ENCODE results near the gene HECA.

Gene HECA

GRCh38 chr6:139194740-139195139 is 59.9 kb downstream of the HECA start:
- DNase-seq, result no peak
- no peak overlapping the region for H3K27ac ChIP-seq (ENCODE audit: low read length)
- H3K9ac ChIP-seq (ENCODE audit: low read length), result no peak overlapping the region
- no peaks in the 10 kb centered on the region for H3F3A ChIP-seq (ENCODE audit: insufficient read depth, low read length)
- no peaks in the 10 kb centered on the region for H4K20me1 ChIP-seq (ENCODE audit: insufficient read depth, low read length)
- H2AFZ ChIP-seq (ENCODE audit: low read length), result no peak overlapping the region
- no peaks in the 10 kb centered on the region for H3K79me2 ChIP-seq (ENCODE audit: low read length)
- H3K4me3 ChIP-seq (ENCODE audit: low read length), result no peak overlapping the region
- no peaks in the 10 kb centered on the region for H3K9me2 ChIP-seq (replicated peaks; ENCODE audit: insufficient read depth, low read length)
- TF ChIP-seq, protein P1, sequence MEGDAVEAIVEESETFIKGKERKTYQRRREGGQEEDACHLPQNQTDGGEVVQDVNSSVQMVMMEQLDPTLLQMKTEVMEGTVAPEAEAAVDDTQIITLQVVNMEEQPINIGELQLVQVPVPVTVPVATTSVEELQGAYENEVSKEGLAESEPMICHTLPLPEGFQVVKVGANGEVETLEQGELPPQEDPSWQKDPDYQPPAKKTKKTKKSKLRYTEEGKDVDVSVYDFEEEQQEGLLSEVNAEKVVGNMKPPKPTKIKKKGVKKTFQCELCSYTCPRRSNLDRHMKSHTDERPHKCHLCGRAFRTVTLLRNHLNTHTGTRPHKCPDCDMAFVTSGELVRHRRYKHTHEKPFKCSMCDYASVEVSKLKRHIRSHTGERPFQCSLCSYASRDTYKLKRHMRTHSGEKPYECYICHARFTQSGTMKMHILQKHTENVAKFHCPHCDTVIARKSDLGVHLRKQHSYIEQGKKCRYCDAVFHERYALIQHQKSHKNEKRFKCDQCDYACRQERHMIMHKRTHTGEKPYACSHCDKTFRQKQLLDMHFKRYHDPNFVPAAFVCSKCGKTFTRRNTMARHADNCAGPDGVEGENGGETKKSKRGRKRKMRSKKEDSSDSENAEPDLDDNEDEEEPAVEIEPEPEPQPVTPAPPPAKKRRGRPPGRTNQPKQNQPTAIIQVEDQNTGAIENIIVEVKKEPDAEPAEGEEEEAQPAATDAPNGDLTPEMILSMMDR (IDR thresholded peaks at IDR 0.05; ENCODE audit: low read length), result no peak
- TF ChIP-seq EZH2phosphoT487 (IDR thresholded peaks at IDR 0.05; ENCODE audit: low read length) (no peak), EZH2 (optimal IDR thresholded peaks at IDR 0.05; ENCODE audit: low read depth, low read length) (no peak)
- no peaks in the 10 kb centered on the region for H3K4me1 ChIP-seq (ENCODE audit: low read length)
- no peaks in the 10 kb centered on the region for H3K9me3 ChIP-seq (replicated peaks; ENCODE audit: insufficient read depth, low read length)
- no peaks in the 10 kb centered on the region for H3K36me3 ChIP-seq (replicated peaks; ENCODE audit: insufficient read depth, low read length)
- H3K4me2 ChIP-seq (ENCODE audit: low read depth, low read length), result no peak overlapping the region
- no peaks in the 10 kb centered on the region for H3K27me3 ChIP-seq (replicated peaks; ENCODE audit: insufficient read depth, low read length)

- DNase-seq, result no peak
- H3K27ac ChIP-seq (ENCODE audit: low read length), result no peak overlapping the region
- H3K4me3 ChIP-seq (ENCODE audit: low read length), result no peak overlapping the region
- no peaks in the 10 kb centered on the region for H3K9me2 ChIP-seq (replicated peaks; ENCODE audit: insufficient read depth, low read length)
- no peak overlapping the region for H2AFZ ChIP-seq (ENCODE audit: low read length)
- no peaks in the 10 kb centered on the region for H3K9me3 ChIP-seq (replicated peaks; ENCODE audit: insufficient read depth, low read length)
- H3K4me1 ChIP-seq (ENCODE audit: low read length), result no peaks in the 10 kb centered on the region
- no peak overlapping the region for H3K9ac ChIP-seq (ENCODE audit: low read length)
- TF ChIP-seq, protein P1 (IDR thresholded peaks at IDR 0.05; ENCODE audit: low read length), result no peak
- TF ChIP-seq EZH2phosphoT487 (IDR thresholded peaks at IDR 0.05; ENCODE audit: low read length) (no peak), EZH2 (optimal IDR thresholded peaks at IDR 0.05; ENCODE audit: low read depth, low read length) (no peak)
- no peak overlapping the region for H3K4me2 ChIP-seq (ENCODE audit: low read depth, low read length)
- no peaks in the 10 kb centered on the region for H3F3A ChIP-seq (ENCODE audit: insufficient read depth, low read length)
- H3K79me2 ChIP-seq (ENCODE audit: low read length), result no peaks in the 10 kb centered on the region
- no peaks in the 10 kb centered on the region for H3K36me3 ChIP-seq (replicated peaks; ENCODE audit: insufficient read depth, low read length)
- no peaks in the 10 kb centered on the region for H3K27me3 ChIP-seq (replicated peaks; ENCODE audit: insufficient read depth, low read length)
- H4K20me1 ChIP-seq (ENCODE audit: insufficient read depth, low read length), result no peaks in the 10 kb centered on the region
Observed at GRCh38 chr6:139198529-139199288, 63.8 kb downstream of the HECA start.

DNA sequence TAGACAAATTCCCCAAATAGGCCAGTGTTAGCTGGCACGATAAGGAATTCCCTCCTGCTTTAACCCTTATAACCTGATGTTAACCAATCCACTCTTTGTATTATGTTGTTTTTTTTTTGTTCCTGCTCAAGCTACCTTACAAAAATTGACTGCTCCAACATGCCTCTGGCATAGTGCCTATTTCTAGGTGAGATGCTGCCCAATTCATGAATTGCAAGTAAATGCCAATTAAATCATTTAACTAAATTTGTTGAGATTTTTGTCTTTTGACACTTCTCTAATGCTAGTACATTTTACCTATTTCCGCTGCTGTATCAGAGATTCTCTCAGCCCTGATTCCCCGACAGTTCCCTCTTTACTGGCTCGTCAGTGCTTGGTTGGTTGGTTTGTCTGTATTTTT is 66.5 kb downstream of the HECA start:
- H3K27me3 ChIP-seq (replicated peaks; ENCODE audit: insufficient read depth, low read length), result no peaks in the 10 kb centered on the region
- no peak overlapping the region for H3K27ac ChIP-seq (ENCODE audit: low read length)
- H2AFZ ChIP-seq (ENCODE audit: low read length), result no peak overlapping the region
- H3K4me2 ChIP-seq (ENCODE audit: low read depth, low read length), result no peak overlapping the region
- no peaks in the 10 kb centered on the region for H3K4me1 ChIP-seq (ENCODE audit: low read length)
- no peaks in the 10 kb centered on the region for H3F3A ChIP-seq (ENCODE audit: insufficient read depth, low read length)
- no peak overlapping the region for H3K9ac ChIP-seq (ENCODE audit: low read length)
- H3K36me3 ChIP-seq (replicated peaks; ENCODE audit: insufficient read depth, low read length), result no peaks in the 10 kb centered on the region
- no peaks in the 10 kb centered on the region for H4K20me1 ChIP-seq (ENCODE audit: insufficient read depth, low read length)
- TF ChIP-seq, protein P1 (IDR thresholded peaks at IDR 0.05; ENCODE audit: low read length), result no peak
- TF ChIP-seq EZH2 (optimal IDR thresholded peaks at IDR 0.05; ENCODE audit: low read depth, low read length) (no peak), EZH2phosphoT487 (IDR thresholded peaks at IDR 0.05; ENCODE audit: low read length) (no peak)
- no peaks in the 10 kb centered on the region for H3K9me2 ChIP-seq (replicated peaks; ENCODE audit: insufficient read depth, low read length)
- no peaks in the 10 kb centered on the region for H3K9me3 ChIP-seq (replicated peaks; ENCODE audit: insufficient read depth, low read length)
- no peak for DNase-seq
- H3K79me2 ChIP-seq (ENCODE audit: low read length), result no peaks in the 10 kb centered on the region
- no peak overlapping the region for H3K4me3 ChIP-seq (ENCODE audit: low read length)

All from MM.1S (cell line).